Stimulated activated CD4-positive, alpha-beta T cell treated with anti-CD3 and anti-CD28 coated beads, Interleukin-12 subunit alpha, Interleukin-12 subunit beta, amount 100 ng/mL, for 24 hours (primary cell): Measurements from ENCODE around the gene ATP4B.
"Not testable (repeated sequence)": the region's sequence is repeated elsewhere in the genome, so short reads cannot be mapped to it uniquely, and the experiment has no call there.

Experiments used
- DNase-seq, 2 experiments: peaks; one replicate each; pipeline ENCODE4 v3.0.0-alpha.2; 2020; ENCODE audit warnings: low read depth in 2 of 2

The ATP4B gene

DNA sequence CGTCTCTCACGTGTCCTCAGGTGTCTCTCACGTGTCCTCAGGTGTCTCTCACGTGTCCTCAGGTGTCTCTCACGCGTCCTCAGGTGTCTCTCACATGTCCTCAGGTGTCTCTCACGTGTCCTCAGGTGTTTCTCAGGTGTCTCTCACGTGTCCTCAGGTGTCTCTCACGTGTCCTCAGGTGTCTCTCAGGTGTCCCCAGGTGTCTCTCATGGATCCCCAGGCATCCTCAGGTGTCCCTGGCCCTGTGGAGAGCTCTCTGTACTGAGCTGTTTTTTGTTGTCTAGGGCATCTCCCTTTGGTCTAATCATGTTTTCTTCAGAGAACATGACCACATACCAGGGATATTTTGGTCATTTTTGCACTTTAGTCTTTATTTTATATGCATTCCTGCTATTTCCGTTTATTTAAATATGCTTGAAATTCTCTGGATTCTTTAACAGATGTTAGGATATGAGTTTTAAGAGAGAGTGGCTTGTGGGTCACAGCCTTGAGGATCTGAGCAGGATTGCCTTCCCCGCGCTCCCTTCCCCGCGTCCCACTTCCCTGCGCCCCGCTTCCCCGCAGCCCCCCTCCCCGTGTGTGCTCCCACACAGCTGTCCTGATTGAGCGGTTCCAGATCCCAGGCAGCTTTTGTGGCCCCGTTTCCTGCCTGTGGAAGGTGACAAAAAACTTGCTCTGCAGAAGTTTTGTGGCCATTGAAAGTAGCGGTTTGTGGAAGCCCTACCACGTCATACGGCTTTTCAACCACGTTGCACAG, 31.9 kb downstream of the ATP4B start:
- no peak for DNase-seq

DNA sequence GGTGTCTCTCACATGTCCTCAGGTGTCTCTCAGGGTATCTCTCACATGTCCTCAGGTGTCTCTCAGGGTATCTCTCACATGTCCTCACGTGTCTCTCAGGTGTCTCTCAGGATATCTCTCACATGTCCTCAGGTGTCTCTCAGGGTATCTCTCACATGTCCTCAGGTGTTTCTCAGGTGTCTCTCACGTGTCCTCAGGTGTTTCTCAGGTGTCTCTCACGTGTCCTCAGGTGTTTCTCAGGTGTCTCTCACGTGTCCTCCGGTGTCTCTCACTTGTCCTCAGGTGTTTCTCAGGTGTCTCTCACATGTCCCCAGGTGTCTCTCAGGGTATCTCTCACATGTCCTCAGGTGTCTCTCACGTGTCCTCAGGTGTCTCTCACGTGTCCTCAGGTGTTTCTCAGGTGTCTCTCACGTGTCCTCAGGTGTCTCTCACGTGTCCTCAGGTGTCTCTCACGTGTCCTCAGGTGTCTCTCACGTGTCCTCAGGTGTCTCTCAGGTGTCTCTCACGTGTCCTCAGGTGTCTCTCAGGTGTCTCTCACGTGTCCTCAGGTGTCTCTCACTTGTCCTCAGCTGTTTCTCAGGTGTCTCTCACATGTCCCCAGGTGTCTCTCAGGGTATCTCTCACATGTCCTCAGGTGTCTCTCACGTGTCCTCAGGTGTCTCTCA, 33.2 kb downstream of the ATP4B start:
- not testable (repeated sequence) for DNase-seq

DNA sequence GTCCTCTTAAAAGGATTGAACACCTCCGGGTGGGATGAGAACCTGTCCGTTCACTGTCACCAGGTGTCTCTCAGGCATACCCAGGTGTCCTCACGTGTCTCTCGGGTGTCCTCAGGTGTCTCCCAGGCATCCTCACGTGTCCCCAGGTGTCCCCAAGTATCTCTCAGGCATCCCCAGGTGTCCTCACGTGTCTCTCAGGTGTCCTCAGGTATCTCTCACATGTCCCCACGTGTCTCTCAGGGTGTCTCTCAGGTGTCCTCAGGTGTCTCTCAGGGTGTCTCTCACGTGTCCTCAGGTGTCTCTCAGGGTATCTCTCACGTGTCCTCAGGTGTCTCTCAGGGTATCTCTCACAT, 33.8 kb downstream of the ATP4B start:
- no peak for DNase-seq

DNA sequence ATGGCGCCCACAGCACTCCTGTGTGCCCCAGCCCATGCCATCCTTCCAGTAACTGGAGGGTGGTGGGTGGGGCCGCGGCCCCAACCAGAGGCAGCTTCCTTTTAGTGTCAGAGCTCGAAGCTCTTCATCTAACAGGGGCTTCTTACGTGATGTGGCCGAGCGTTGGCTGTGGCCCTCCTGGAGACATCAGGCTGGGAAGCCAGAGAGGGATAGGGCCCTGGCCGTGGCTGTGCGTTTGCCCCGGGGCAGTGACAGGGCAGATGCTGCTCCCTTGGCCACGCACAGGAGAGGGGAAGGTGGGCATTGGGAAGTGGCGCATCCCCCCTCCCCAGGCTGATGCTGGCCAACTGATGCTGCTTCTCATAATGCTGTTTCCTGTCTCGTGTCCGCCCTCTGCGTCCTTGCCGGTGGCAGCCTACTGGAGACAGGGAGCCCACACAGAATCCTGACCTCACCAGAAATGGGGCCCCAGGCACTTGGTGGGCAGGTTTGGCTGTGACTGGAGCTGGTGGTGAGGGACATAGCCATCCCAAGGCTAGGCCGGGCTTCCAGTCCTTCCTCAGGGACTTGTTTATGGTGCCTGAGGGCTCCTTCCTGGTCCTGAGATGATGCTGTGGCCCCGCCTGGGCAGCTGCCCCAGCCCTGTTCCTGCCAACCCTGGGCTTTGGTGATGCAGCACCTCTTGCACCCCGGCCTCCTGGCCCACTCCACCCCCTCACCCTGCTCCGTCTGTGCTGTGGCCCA, 34.3 kb downstream of the ATP4B start:
- no peak for DNase-seq

DNA sequence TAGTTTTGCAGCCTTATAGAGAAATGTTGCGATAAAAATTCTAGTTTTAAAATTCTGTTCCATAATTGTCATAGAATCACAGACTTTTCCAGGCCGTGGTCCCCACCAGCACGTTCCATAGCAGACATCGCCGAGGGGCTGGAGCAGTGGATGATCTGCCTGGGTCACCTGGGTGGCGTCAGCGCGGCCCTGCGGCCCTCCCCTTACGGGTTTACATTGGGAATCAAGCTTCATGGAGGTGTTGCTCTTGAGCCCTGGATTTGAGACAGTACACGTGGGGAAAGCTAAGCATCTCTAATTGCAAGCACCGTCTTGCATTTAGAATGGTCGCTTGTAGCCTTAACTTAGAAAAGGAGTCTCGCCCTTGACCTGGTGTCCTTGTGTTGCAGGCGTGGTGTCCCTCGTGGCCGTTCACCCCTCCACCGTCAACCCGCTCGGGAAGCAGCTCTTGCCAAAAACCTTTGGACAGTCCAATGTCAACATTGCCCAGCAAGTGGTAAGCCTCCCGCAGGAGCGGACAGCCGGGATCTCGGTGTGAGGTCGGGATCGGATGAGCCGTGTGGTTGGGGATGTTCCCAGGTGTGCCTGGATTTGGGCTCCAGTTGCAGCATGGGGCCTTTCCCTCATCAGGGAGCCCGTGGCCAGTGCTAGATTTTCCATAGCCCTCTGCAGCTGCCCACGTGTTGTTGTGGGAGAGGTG, 35.1 kb downstream of the ATP4B start:
- no peak for DNase-seq

- DNase-seq = not testable (repeated sequence)
Measured at GRCh38 chr13:113621986-113622550, 35.9 kb downstream of the ATP4B start.

GRCh38 chr13:113621498-113621897, 36.5 kb downstream of the ATP4B start:
- DNase-seq = not testable (repeated sequence)

GRCh38 chr13:113621046-113621445, 37.0 kb downstream of the ATP4B start:
- no peak for DNase-seq

- DNase-seq = no peak
Measured at GRCh38 chr13:113620036-113620796, 37.8 kb downstream of the ATP4B start.

- DNase-seq = no peak
Measured at GRCh38 chr13:113618455-113618854, 39.5 kb downstream of the ATP4B start.

DNA sequence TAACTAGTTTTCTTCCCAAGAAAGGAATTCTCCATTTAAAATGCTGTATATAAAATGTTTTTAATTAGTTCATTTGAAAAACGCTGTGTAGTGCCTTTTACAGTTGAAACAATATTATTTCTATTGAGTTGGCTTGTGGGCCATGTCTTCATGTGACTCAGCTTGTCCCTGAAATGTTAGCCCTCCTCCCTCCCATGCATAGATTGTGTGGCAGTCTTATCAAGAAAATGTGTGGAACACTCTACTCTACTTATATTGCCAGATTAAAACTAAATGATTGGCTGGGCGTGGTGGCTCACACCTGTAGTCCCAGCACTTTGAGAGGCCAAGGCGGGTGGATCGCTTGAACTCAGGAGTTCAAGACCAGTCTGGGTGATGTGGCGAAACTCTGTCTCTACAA, 40.0 kb downstream of the ATP4B start:
- DNase-seq = no peak

GRCh38 chr13:113616991-113617749, 40.8 kb downstream of the ATP4B start:
- DNase-seq = no peak

GRCh38 chr13:113616281-113616906, 41.6 kb downstream of the ATP4B start:
- no peak for DNase-seq

DNA sequence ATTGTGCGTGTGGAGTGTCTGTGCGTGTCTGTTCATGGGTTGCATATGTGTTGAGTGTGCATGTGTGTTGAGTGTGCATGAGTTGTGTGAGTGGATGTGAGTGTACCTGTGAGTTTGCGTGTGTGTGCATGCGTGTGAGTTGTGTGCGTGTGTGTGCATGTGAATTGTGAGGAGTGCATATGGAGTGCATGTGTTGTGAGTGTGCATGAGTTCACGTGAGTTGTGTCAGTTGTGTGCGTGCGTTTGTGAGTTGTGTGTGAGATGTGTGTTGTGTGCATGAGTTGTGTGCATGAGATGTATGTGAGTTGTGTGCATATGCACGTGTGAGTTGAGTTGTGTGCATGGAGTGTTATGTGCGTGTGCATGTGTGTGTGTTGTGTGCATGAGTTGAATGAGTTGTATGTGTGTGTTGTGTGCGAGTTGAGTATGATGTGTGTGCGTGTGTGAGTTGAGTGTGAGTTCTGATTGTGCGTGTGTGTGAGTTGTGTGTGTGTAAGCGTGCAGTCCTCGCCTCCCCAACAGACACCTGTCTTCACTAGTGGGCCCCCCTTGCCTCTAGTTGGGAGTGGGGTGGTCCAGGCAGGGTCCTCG, 44.1 kb downstream of the ATP4B start:
- no peak for DNase-seq

DNA sequence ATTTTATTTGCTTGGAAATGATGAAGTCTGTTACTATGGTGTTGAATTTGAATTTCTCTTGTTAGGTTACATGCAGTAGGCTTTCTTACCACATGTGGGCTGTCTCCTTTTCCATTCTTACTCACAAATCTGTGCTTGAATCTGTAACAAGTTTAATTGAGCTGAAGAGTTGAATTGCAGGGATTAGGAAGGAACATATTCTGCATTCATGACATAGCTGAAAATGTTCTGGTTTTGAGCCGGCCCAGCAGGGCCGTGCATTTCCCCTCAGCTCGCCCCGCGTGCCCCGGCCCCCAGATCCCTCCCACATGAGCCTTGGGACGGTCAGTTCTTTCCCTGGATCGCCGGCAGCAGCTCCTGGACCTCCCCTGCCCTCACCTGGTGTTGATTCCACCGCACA, 45.4 kb downstream of the ATP4B start:
- no peak for DNase-seq

DNA sequence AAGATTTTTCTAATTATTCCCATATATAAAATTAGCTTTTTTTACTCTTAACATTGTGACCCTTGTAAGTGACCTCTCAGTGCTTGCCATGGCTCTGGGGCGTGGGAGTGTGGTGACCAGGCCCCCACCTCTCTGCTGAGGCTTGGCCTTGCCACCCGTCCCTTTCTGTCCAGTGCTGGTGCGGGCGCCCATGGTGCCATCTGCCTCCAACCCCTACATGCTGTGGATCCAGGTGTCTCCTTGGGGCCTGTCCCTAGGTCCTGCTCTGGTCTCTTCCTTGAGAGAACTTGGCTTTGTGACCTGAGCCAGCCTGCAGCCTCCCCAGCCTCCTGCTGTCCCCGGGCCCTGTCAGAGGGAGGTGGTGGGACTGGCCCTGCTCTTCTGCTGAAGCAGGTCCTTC, 46.0 kb downstream of the ATP4B start:
- no peak for DNase-seq

DNA sequence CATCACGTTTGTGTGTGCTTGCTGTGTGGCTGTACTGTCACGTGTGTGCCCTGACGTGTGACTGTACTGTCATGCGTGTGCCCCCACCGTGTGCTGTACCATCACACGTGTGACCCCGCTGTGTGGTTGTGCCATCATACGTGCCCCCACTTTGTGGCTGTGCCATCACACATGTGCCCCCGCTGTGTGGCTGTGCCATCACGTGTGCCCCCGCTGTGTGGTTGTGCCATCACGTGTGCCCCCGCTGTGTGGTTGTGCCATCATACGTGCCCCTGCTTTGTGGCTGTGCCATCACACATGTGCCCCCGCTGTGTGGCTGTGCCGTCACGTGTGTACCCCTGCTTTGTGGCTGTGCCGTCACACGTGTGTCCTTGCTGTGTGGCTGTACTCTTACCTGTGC, 47.7 kb downstream of the ATP4B start:
- no peak for DNase-seq

DNA sequence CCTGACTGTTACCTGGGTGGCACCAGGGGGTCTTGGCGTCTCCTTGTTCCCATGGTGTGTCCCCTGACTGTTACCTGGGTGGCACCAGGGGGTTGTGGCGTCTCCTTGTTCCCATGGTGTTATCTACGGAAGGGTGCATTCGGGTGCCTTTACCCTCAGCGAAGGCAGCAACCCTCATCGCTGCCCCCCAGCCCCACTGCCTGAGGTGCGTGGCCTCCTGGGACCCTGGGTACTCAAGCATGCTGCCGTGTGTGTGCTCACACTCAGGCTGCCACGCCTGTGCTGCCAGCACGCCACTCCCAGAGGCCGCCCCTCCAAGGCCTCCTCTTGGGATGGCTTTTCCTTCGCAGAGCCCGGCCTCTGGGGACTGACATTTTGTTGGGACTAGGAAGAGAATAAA, 48.4 kb downstream of the ATP4B start:
- DNase-seq = no peak

GRCh38 chr13:113608967-113609533, 48.9 kb downstream of the ATP4B start:
- no peak for DNase-seq
